HUDEP-2 (cell line): ENCODE results near the gene C1orf53.

ENCODE experiments used
- DNase-seq, 76 experiments: peaks; one replicate each; lab custom pipeline; 2025; ENCODE audit not compliant: unreplicated experiment in 76 of 76; lab: John Stamatoyannopoulos, UW

Gene C1orf53

DNA sequence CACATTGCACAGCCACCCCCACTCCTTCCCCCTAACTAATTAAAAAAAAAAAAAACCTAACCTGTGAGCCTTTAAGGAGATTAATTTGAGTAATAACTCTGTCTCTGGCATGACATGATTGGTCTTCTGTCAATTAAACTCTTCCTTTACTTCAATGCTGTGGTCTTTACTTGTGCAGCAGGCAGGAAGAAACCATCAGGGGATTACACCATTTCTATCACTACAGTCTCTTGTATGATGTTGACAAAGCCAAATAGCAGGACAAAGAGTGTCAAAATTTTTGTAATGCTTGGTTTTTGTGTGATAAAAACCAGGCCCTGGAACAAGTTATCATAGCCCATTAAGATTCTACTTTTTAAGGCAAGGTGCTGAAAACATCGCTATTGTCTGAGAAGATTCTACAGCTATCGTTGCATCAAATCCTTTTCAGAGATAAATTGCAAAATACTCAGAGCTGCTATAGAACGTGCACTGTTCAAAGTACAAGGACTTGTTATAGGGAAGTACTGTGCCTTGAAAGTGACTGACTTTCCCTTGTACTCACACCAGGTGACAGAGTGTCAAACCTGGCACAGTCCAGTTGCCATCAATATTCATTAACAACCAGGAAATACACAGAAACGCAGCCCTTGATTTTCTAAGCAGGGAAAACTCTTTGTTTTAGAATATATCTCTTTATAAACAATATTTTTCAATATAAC, 52.4 kb downstream of the C1orf53 start:
- no peak for DNase-seq

DNA sequence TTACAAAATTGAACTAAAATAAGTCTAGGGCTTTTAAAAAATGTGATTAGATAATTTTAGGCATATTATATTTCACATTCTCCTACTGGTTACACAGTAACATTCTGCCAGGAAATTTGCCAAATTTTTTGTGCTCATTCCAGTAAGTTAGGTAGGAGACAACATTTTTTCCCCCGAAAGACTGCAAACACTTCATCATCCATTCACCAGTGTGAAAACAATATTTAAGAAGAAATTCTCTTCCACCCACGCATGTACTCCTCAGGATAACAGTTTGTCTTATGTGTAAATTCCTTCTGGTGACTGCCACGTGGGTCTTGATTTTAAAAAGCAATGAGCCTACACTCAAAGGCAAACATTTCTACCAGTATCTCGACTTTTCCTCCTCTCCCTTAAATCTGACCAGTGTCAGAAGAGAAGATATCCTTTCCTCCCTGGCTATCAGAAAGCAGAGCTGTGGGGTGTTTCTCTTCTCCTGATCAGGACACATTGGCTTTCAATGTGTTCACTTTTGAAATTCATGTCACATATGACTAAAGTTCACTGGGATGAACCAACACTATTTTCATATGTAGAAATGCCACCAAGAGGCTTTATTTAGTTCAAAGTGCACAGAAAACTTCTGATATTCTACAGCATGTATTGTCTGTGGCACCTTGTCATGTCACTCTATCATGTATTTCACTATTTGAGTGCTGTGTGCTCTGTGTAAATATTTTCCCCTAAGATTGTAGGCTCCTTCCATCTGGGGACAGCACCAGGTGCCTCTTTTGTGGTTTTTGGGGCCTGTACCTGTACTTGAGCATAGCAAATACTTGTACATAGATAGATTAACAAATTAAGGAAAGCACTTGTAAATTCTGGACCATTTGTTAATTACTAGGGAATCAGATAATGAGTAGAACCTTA, 53.3 kb downstream of the C1orf53 start:
- no peak for DNase-seq
